B cell (primary cell): ENCODE results near the gene TMEM253. TPM values are rescaled to one million over a fixed set of nuclear protein-coding genes. Genes with fewer than 3 reads are reported as not detected.

Experiments
- ATAC-seq: fragments of 200-7000 bp; cut with Tn5 transposase; one replicate; pipeline ENCODE4 v1.10.0; 2021; ENCODE audit warnings: low read depth, mild to moderate bottlenecking, moderate number of reproducible peaks, moderate library complexity
- CTCF ChIA-PET: fragments of 350-600 bp; sonication (Branson Sonifier 250); formaldehyde crosslinking; loops from one replicate; lab custom pipeline; 2021; ENCODE audit warnings: antibody characterized with exemption, inconsistent platforms; lab: Charles Lee
- POLR2A ChIA-PET: fragments of 350-600 bp; sonication (Branson Sonifier 250); formaldehyde crosslinking; loops from one replicate; lab custom pipeline; 2021; ENCODE audit warnings: antibody characterized with exemption; lab: Charles Lee
- DNase-seq: peaks from one replicate; pipeline ENCODE4 v3.0.0; 2013
- H2AFZ ChIP-seq: 2 replicates; pipeline ENCODE4 v1.6.1; 2012; ENCODE audit warnings: mild to moderate bottlenecking, low read depth, low read length; ENCODE audit not compliant: insufficient read depth, poor library complexity, severe bottlenecking
- H3K27ac ChIP-seq, 2 donors: 1 replicate in 1 of 2; 2 replicates in 1 of 2; pipeline ENCODE4 v1.5.1; 2012 to 2013; ENCODE audit warnings: low read length in 2 of 2, mild to moderate bottlenecking in 2 of 2, moderate library complexity in 1 of 2
- H3K27me3 ChIP-seq, 4 experiments: fragments of 200-600 bp in 1 of 4; sonication (generic) in 1 of 4; replicated peaks in 1 of 4; 1 replicate in 2 of 4; 2 replicates in 2 of 4; pipeline versions ENCODE4 v1.6.1 to v1.7.0; 2013 to 2016; ENCODE audit warnings: low read length in 3 of 4, mild to moderate bottlenecking in 2 of 4, mixed read lengths in 1 of 4, moderate library complexity in 1 of 4; ENCODE audit not compliant: insufficient read depth in 4 of 4, control insufficient read depth in 3 of 4; ENCODE audit errors: control extremely low read depth in 1 of 4
- H3K36me3 ChIP-seq, 2 experiments: replicated peaks in 1 of 2; 1 replicate in 1 of 2; 2 replicates in 1 of 2; pipeline versions ENCODE4 v1.6.1 to v1.7.1; 2013; ENCODE audit warnings: low read length in 1 of 2; ENCODE audit not compliant: insufficient read depth in 2 of 2, control insufficient read depth in 1 of 2; ENCODE audit errors: control extremely low read depth in 1 of 2, extremely low read depth in 1 of 2
- H3K4me1 ChIP-seq, 2 donors: fragments of 200-600 bp in 1 of 2; sonication (generic) in 1 of 2; 1 replicate in 1 of 2; 2 replicates in 1 of 2; pipeline versions ENCODE4 v1.5.1 to v1.6.1; 2013 to 2017; ENCODE audit warnings: low read length in 2 of 2; ENCODE audit not compliant: control insufficient read depth in 2 of 2, insufficient read depth in 2 of 2
- H3K4me2 ChIP-seq: replicated peaks from 2 replicates; pipeline ENCODE3; 2012; ENCODE audit warnings: mild to moderate bottlenecking, low read depth, low read length; ENCODE audit not compliant: poor library complexity, severe bottlenecking
- H3K4me3 ChIP-seq, 5 experiments: fragments of 200-600 bp in 1 of 5; sonication (generic) in 1 of 5; 1 replicate in 3 of 5; 2 replicates in 2 of 5; pipeline versions ENCODE4 v1.5.1 to v1.7.0; 2011 to 2016; ENCODE audit warnings: low read length in 4 of 5, mild to moderate bottlenecking in 4 of 5, low read depth in 2 of 5, control low read depth in 1 of 5, moderate library complexity in 1 of 5; ENCODE audit not compliant: insufficient read depth in 1 of 5; ENCODE audit errors: control extremely low read depth in 1 of 5, extremely low read depth in 1 of 5
- H3K79me2 ChIP-seq: fragments of 200-600 bp; sonication (generic); one replicate; pipeline ENCODE4 v1.6.0; 2016; ENCODE audit warnings: low read length; ENCODE audit not compliant: control insufficient read depth, insufficient read depth
- H3K9ac ChIP-seq: fragments of 200-600 bp; sonication (generic); 2 replicates; pipeline ENCODE4 v1.6.1; 2017; ENCODE audit warnings: mild to moderate bottlenecking, low read length, moderate library complexity
- H3K9me3 ChIP-seq, 3 donors: one replicate each; pipeline versions ENCODE4 v1.6.1 to v1.7.1; 2013; ENCODE audit warnings: low read length in 2 of 3; ENCODE audit not compliant: control insufficient read depth in 2 of 3, insufficient read depth in 1 of 3; ENCODE audit errors: control extremely low read depth in 1 of 3
- H4K20me1 ChIP-seq: 2 replicates; pipeline ENCODE4 v1.6.0; 2012; ENCODE audit warnings: mild to moderate bottlenecking, low read length; ENCODE audit not compliant: insufficient read depth, control insufficient read depth, poor library complexity, severe bottlenecking
- H3K27ac Mint-ChIP-seq: one replicate; pipeline ENCODE4 v1.8.0; 2021; ENCODE audit warnings: mixed read lengths
- H3K27me3 Mint-ChIP-seq: one replicate; pipeline ENCODE4 v1.8.0; 2021; ENCODE audit warnings: mixed read lengths
- H3K4me1 Mint-ChIP-seq: one replicate; pipeline ENCODE4 v1.8.0; 2021; ENCODE audit warnings: mixed read lengths
- H3K4me3 Mint-ChIP-seq: one replicate; pipeline ENCODE4 v1.8.0; 2021; ENCODE audit warnings: mixed read lengths
- H3K9me3 Mint-ChIP-seq: one replicate; pipeline ENCODE4 v1.8.0; 2022; ENCODE audit warnings: mixed read lengths; ENCODE audit not compliant: insufficient read depth
- CTCF ChIP-seq: fragments of 200-600 bp; IDR thresholded peaks from one replicate; pipeline ENCODE4 v1.8.0; 2022; ENCODE audit warnings: antibody characterized with exemption, mild to moderate bottlenecking
- EZH2 ChIP-seq: IDR thresholded peaks from 2 replicates; pipeline ENCODE4 v1.6.1; 2012; ENCODE audit warnings: borderline replicate concordance, low read depth, mild to moderate bottlenecking, moderate library complexity, low read length; ENCODE audit not compliant: insufficient read depth, poor library complexity, severe bottlenecking
- WGBS: methylation state at CpG from one replicate; pipeline ENCODE4 v1.1.5; 2013; ENCODE audit warnings: missing lambda C conversion rate; ENCODE audit not compliant: insufficient coverage; 5-methylcytosine and 5-hydroxymethylcytosine counted together
- intact Hi-C: fragments of 100-400 bp; cut with micrococcal nuclease; formaldehyde crosslinking; loops from one replicate; pipeline ENCODE4 v1.10.0; 2022
- polyA plus RNA-seq: library from polyadenylated mRNA; depleted of rRNA; stranded (reverse); fragments of >200 nt; gene quantifications from 2 replicates; pipeline ENCODE4 v1.2.3, GENCODE V29; 2012
- total RNA-seq, 2 donors: library from RNA; stranded (reverse); fragments of 120-200 nt in 1 of 2; gene quantifications; 1 replicate in 1 of 2; 2 replicates in 1 of 2; pipeline versions ENCODE4 v1.2.3 to v1.2.4, GENCODE V29; 2013 to 2022

TMEM253 gene
- total and polyA plus RNA-seq, 2 donors (not counting 1 experiment from before 2014, with no cell fraction given) = not detected

- no peak overlapping the region for H3K9ac ChIP-seq
- no peak overlapping the region for H2AFZ ChIP-seq
- CTCF ChIA-PET = interaction anchor here (1.0 to 7.5 kb wide), 6 partner anchors 8 to 80 kb away, joined by 3 to 171 read pairs (median 87); partner anchors contain the start of genes ARHGEF40 and TMEM253
- DNase-seq = no peak
- no peak overlapping the region for H3K4me3 ChIP-seq
- Mint-ChIP-seq H3K27ac (no peak overlapping the region), H3K4me1 (peaks cover 18% of the 10 kb centered on the region), H3K27me3 (peaks cover 16% of the 10 kb centered on the region), H3K9me3 (no peaks in the 10 kb centered on the region), H3K4me3 (no peak overlapping the region)
- peaks cover 13 to 23% of the 10 kb centered on the region in 2 donors for H3K4me1 ChIP-seq
- no peak overlapping the region for H3K4me2 ChIP-seq
- intact Hi-C loops = no loop called here
- H3K27ac ChIP-seq = no peak overlapping the region
- TF ChIP-seq EZH2 = no peak
- TF ChIP-seq CTCF = no peak
- WGBS = 100% methylated on average over 2 of the region's 6 CpGs
- no peaks in the 10 kb centered on the region for H4K20me1 ChIP-seq
- peaks cover 0 to 22% (median 12%) of the 10 kb centered on the region in 4 experiments for H3K27me3 ChIP-seq
- POLR2A ChIA-PET = no interaction called here
- no peaks in the 10 kb centered on the region for H3K79me2 ChIP-seq
- H3K9me3 ChIP-seq = no peaks in the 10 kb centered on the region
- ATAC-seq = no peak
- H3K36me3 ChIP-seq = no peaks in the 10 kb centered on the region
Observed at GRCh38 chr14:21095430-21096205, 5.2 kb upstream of the TMEM253 start.

GRCh38 chr14:21096438-21096837 lies 4.4 kb upstream of the TMEM253 start:
- Histone ChIP-seq H3K4me1 (peaks cover 13 to 23% of the 10 kb centered on the region in 2 donors), H3K27ac (no peak overlapping the region), H3K4me3 (no peak overlapping the region), H3K9ac (no peak overlapping the region), H3K79me2 (no peaks in the 10 kb centered on the region), H2AFZ (no peak overlapping the region), H3K9me3 (no peaks in the 10 kb centered on the region), H3K36me3 (no peaks in the 10 kb centered on the region), H3K4me2 (no peak overlapping the region), H3K27me3 (peaks cover 0 to 27% (median 16%) of the 10 kb centered on the region in 4 experiments), H4K20me1 (no peaks in the 10 kb centered on the region)
- TF ChIP-seq EZH2 (no peak), CTCF (no peak)
- Mint-ChIP-seq H3K4me1 (peaks cover 18% of the 10 kb centered on the region), H3K27ac (peak overlapping the region; percentile 37), H3K4me3 (peak overlapping the region; percentile 78), H3K9me3 (no peaks in the 10 kb centered on the region), H3K27me3 (peaks cover 24% of the 10 kb centered on the region)
- intact Hi-C loops = no loop called here
- ChIA-PET POLR2A (no interaction called here), CTCF (interaction anchor here (2.0 to 7.5 kb wide), 5 partner anchors 8 to 81 kb away, joined by 6 to 171 read pairs (median 153); partner anchors contain the start of genes ARHGEF40 and TMEM253)
- WGBS = 67% methylated on average over 1 of the region's 3 CpGs
- DNase-seq = no peak
- ATAC-seq = no peak
